ENCODE data around the gene PDXP. TPM values are rescaled to one million over a fixed set of nuclear protein-coding genes. Genes with fewer than 3 reads are reported as not detected.
A peak's percentile ranks its signal among the peaks of the same experiment; 100 is the strongest.

The PDXP gene
- total RNA-seq (10 to 100 TPM; 23.4 to 32.4 TPM), polyA plus RNA-seq (10 to 100 TPM; 24.7 to 42.2 TPM)

- H3K4me1 ChIP-seq (ENCODE audit: control insufficient read depth in 4 of 4, insufficient read depth in 4 of 4, low read length in 3 of 4), result peaks cover 8 to 46% (median 39%) of the 10 kb centered on the region in 4 donors
- peak; percentile 67 to 69 for TF ChIP-seq RXRA (IDR thresholded peaks at IDR 0.05)
- TF ChIP-seq ATF3 (IDR thresholded peaks at IDR 0.05), result no peak
- TF ChIP-seq, protein P1, sequence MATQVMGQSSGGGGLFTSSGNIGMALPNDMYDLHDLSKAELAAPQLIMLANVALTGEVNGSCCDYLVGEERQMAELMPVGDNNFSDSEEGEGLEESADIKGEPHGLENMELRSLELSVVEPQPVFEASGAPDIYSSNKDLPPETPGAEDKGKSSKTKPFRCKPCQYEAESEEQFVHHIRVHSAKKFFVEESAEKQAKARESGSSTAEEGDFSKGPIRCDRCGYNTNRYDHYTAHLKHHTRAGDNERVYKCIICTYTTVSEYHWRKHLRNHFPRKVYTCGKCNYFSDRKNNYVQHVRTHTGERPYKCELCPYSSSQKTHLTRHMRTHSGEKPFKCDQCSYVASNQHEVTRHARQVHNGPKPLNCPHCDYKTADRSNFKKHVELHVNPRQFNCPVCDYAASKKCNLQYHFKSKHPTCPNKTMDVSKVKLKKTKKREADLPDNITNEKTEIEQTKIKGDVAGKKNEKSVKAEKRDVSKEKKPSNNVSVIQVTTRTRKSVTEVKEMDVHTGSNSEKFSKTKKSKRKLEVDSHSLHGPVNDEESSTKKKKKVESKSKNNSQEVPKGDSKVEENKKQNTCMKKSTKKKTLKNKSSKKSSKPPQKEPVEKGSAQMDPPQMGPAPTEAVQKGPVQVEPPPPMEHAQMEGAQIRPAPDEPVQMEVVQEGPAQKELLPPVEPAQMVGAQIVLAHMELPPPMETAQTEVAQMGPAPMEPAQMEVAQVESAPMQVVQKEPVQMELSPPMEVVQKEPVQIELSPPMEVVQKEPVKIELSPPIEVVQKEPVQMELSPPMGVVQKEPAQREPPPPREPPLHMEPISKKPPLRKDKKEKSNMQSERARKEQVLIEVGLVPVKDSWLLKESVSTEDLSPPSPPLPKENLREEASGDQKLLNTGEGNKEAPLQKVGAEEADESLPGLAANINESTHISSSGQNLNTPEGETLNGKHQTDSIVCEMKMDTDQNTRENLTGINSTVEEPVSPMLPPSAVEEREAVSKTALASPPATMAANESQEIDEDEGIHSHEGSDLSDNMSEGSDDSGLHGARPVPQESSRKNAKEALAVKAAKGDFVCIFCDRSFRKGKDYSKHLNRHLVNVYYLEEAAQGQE (IDR thresholded peaks at IDR 0.05), result peak; percentile 60
- TF ChIP-seq GABPA (IDR thresholded peaks at IDR 0.05 in 1 of 2, conservative IDR thresholded peaks at IDR 0.05 in 1 of 2), result peak in 1 of 2 donors; percentile 72
- TF ChIP-seq TAF1 (conservative IDR thresholded peaks at IDR 0.05), result peak; percentile 15
- peak; percentile 99 for TF ChIP-seq SP1 (IDR thresholded peaks at IDR 0.05)
- no peak for TF ChIP-seq RAD21 (IDR thresholded peaks at IDR 0.05)
- peak; percentile 64 for TF ChIP-seq YY1 (IDR thresholded peaks at IDR 0.05)
- peak; percentile 52 for TF ChIP-seq MAX (IDR thresholded peaks at IDR 0.05)
- TF ChIP-seq NR2F2 (IDR thresholded peaks at IDR 0.05), result peak; percentile 32
- TF ChIP-seq JUND (IDR thresholded peaks at IDR 0.05), result no peak
- TF ChIP-seq ZBTB33 (IDR thresholded peaks at IDR 0.05), result peak; percentile 28
- TF ChIP-seq HNF4A (conservative IDR thresholded peaks at IDR 0.05), result peak; percentile 41 to 59
- peak within 1 kb of the TSS; percentile 49 to 88 (median 84) for H3K4me3 ChIP-seq (ENCODE audit: low read depth in 1 of 3, low read length in 3 of 3)
These were observed at the start of gene PDXP for GRCh38 chr22:37658133-37659065. PDXP (plus strand) TSS chr22:37658723; CDS start chr22:37658783, 60 bp downstream.

More at GRCh38 chr22:37658133-37659065, at the start of gene PDXP:
- under 1% methylated on average over 101 of the region's 101 CpGs for WGBS
- Histone ChIP-seq H3K27ac (ENCODE audit: low read depth in 1 of 2, low read length in 2 of 2) (peak within 1 kb of the TSS; percentile 88 to 90), H3K27me3 (ENCODE audit: control insufficient read depth in 4 of 4, insufficient read depth in 4 of 4, low read length in 3 of 4) (no peaks in the 10 kb centered on the region), H3K9me3 (ENCODE audit: control insufficient read depth in 4 of 4, low read length in 3 of 4) (no peaks in the 10 kb centered on the region), H3K9ac (ENCODE audit: low read depth in 1 of 2, low read length in 2 of 2) (peak within 1 kb of the TSS; percentile 35 to 49), H3K36me3 (ENCODE audit: control insufficient read depth in 4 of 4, insufficient read depth in 3 of 4, low read depth in 1 of 4, low read length in 3 of 4) (no peaks in the 10 kb centered on the region)
- peak; percentile 99 for DNase-seq (ENCODE audit: low spot score)

All from liver (tissue), 9 donors.